OCI-LY1 (cell line): ENCODE data around the gene MMP12.

Source experiments
- H2AFZ ChIP-seq: fragments of 200-600 bp; sonication (generic), shearing (Covaris generic); 2 replicates; pipeline ENCODE4 v1.6.0; 2014; ENCODE audit warnings: antibody characterized with exemption, mild to moderate bottlenecking, low read length
- H3F3A ChIP-seq: fragments of 200-600 bp; sonication (generic), shearing (Covaris generic); 2 replicates; pipeline ENCODE4 v1.6.0; 2014; ENCODE audit warnings: mild to moderate bottlenecking, antibody characterized with exemption, low read length, moderate library complexity; ENCODE audit not compliant: insufficient read depth
- H3K27ac ChIP-seq: fragments of 200-600 bp; sonication (generic); 2 replicates; pipeline ENCODE4 v1.5.1; 2014; ENCODE audit warnings: low read length, mixed run types, mild to moderate bottlenecking, low read depth; ENCODE audit not compliant: poor library complexity, severe bottlenecking
- H3K27me3 ChIP-seq: fragments of 200-600 bp; sonication (generic); 2 replicates; pipeline ENCODE4 v1.6.0; 2014; ENCODE audit warnings: antibody characterized with exemption, mild to moderate bottlenecking, low read length, moderate library complexity; ENCODE audit not compliant: insufficient read depth
- H3K36me3 ChIP-seq: fragments of 200-600 bp; sonication (generic); 2 replicates; pipeline ENCODE4 v1.6.1; 2014; ENCODE audit warnings: mild to moderate bottlenecking, antibody characterized with exemption, low read length, moderate library complexity, mixed read lengths; ENCODE audit not compliant: insufficient read depth
- H3K4me1 ChIP-seq: fragments of 200-600 bp; sonication (generic); 2 replicates; pipeline ENCODE4 v1.5.1; 2014; ENCODE audit warnings: mild to moderate bottlenecking, low read length, moderate library complexity; ENCODE audit not compliant: insufficient read depth, severe bottlenecking
- H3K4me2 ChIP-seq: fragments of 200-600 bp; sonication (generic), shearing (Covaris generic); 2 replicates; pipeline ENCODE4 v1.6.1; 2014; ENCODE audit warnings: low read length
- H3K4me3 ChIP-seq: fragments of 200-600 bp; sonication (generic); 2 replicates; pipeline ENCODE4 v1.5.1; 2014; ENCODE audit warnings: low read length, low read depth, mild to moderate bottlenecking, mixed read lengths; ENCODE audit not compliant: poor library complexity, severe bottlenecking
- H3K79me2 ChIP-seq: fragments of 200-600 bp; shearing (Covaris generic); 2 replicates; pipeline ENCODE4 v1.6.1; 2016; ENCODE audit warnings: mixed run types, low read length, mixed read lengths; ENCODE audit not compliant: insufficient read depth
- H3K9ac ChIP-seq: fragments of 200-600 bp; sonication (generic), shearing (Covaris generic); 2 replicates; pipeline ENCODE4 v1.6.1; 2014; ENCODE audit warnings: mild to moderate bottlenecking, low read length, mixed read lengths
- H3K9me2 ChIP-seq: fragments of 200-600 bp; sonication (generic), shearing (Covaris generic); 2 replicates; pipeline ENCODE4 v1.6.1; 2014; ENCODE audit warnings: low read depth, mild to moderate bottlenecking, low read length, mixed read lengths
- H3K9me3 ChIP-seq: fragments of 200-600 bp; shearing (Covaris generic); 2 replicates; pipeline ENCODE4 v1.6.1; 2014; ENCODE audit warnings: low read length, mixed read lengths
- H4K20me1 ChIP-seq: fragments of 200-600 bp; sonication (generic), shearing (Covaris generic); 2 replicates; pipeline ENCODE4 v1.6.0; 2016; ENCODE audit warnings: mild to moderate bottlenecking, low read length; ENCODE audit not compliant: insufficient read depth
- CTCF ChIP-seq: fragments of 200-600 bp; sonication (generic), shearing (Covaris generic); IDR thresholded peaks from 2 replicates; pipeline ENCODE4 v1.5.1; 2017; ENCODE audit warnings: mild to moderate bottlenecking, antibody characterized with exemption, low read length, moderate library complexity, mixed read lengths
- EZH2 ChIP-seq: fragments of 200-600 bp; sonication (generic), shearing (Covaris generic); IDR thresholded peaks from 2 replicates; pipeline ENCODE4 v1.8.0; 2017; ENCODE audit warnings: borderline replicate concordance, mixed run types, mild to moderate bottlenecking, antibody characterized with exemption, low read length, moderate library complexity, mixed read lengths

The MMP12 gene

GRCh38 chr11:102874852-102875251, at the start of gene MMP12:
TSS of gene MMP12 (minus strand) at chr11:102874982. CDS start at chr11:102874937, 45 bp downstream.
- H3K79me2 ChIP-seq, result no peaks in the 10 kb centered on the region

GRCh38 chr11:102921587-102922220, 46.9 kb upstream of the MMP12 start:
- Histone ChIP-seq H3K27ac (no peak overlapping the region), H4K20me1 (no peaks in the 10 kb centered on the region), H2AFZ (no peak overlapping the region), H3K9me3 (no peaks in the 10 kb centered on the region), H3K79me2 (no peaks in the 10 kb centered on the region), H3K9ac (no peak overlapping the region), H3K4me1 (no peaks in the 10 kb centered on the region), H3K4me3 (no peak overlapping the region), H3K9me2 (no peaks in the 10 kb centered on the region), H3K27me3 (no peaks in the 10 kb centered on the region), H3K36me3 (no peaks in the 10 kb centered on the region), H3K4me2 (no peak overlapping the region), H3F3A (no peaks in the 10 kb centered on the region)
- TF ChIP-seq CTCF (no peak), EZH2 (no peak)

More at GRCh38 chr11:102874852-102875251, at the start of gene MMP12:
- Histone ChIP-seq H3K4me1 (no peaks in the 10 kb centered on the region), H3K9me2 (no peaks in the 10 kb centered on the region), H3K9me3 (no peaks in the 10 kb centered on the region), H3K4me3 (no peak within 1 kb of the TSS), H2AFZ (no peak within 1 kb of the TSS), H3F3A (no peaks in the 10 kb centered on the region), H4K20me1 (no peaks in the 10 kb centered on the region), H3K4me2 (no peak within 1 kb of the TSS), H3K36me3 (no peaks in the 10 kb centered on the region), H3K9ac (no peak within 1 kb of the TSS), H3K27ac (no peak within 1 kb of the TSS), H3K27me3 (no peaks in the 10 kb centered on the region)
- no peak for TF ChIP-seq CTCF

GRCh38 chr11:102920118-102920684, 45.4 kb upstream of the MMP12 start:
- Histone ChIP-seq H3K27me3 (no peaks in the 10 kb centered on the region), H3K27ac (no peak overlapping the region), H3K36me3 (no peaks in the 10 kb centered on the region), H3K9me2 (no peaks in the 10 kb centered on the region), H3F3A (no peaks in the 10 kb centered on the region), H3K4me1 (no peaks in the 10 kb centered on the region), H2AFZ (no peak overlapping the region), H3K4me3 (no peak overlapping the region), H3K9ac (no peak overlapping the region), H3K9me3 (no peaks in the 10 kb centered on the region), H3K4me2 (no peak overlapping the region), H3K79me2 (no peaks in the 10 kb centered on the region), H4K20me1 (no peaks in the 10 kb centered on the region)
- TF ChIP-seq EZH2, result no peak
- no peak for TF ChIP-seq CTCF
